HG03558 (cell line): ENCODE results near the gene KLRK1.
"Not testable (repeated sequence)": the region's sequence is repeated elsewhere in the genome, so short reads cannot be mapped to it uniquely, and the experiment has no call there.

Experiments used
- ATAC-seq: cut with Tn5 transposase; IDR thresholded peaks from one replicate; pipeline ENCODE4 v1.9.1; 2021; ENCODE audit warnings: moderate number of reproducible peaks; ENCODE audit not compliant: unreplicated experiment; ENCODE audit errors: extremely low read depth

KLRK1 gene

GRCh38 chr12:10389904-10390303 lies at the start of gene KLRK1:
TSS of gene KLRK1 (minus strand) at chr12:10390041. CDS start at chr12:10388810, 1,231 bp downstream.
- no peak for ATAC-seq

DNA sequence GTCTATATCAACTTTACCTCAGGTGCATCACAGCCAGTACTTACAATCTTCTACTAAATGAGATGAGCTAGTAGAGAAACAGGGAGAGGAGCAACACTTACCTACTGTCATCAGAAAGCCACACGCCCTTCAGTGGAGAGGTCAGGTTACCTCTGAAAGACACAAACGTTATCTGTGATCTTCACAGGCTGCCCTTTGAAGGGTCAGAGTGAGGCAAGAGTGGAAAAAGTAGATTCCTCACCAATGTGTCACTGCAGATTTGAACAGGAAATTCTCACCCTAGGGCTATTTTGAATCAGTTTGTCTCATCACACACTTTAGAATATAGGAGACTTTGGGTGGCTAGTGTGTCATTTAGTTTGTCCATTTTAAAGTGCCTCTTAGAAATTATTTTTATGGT lies 47.8 kb upstream of the KLRK1 start:
- ATAC-seq, result not testable (repeated sequence)

DNA sequence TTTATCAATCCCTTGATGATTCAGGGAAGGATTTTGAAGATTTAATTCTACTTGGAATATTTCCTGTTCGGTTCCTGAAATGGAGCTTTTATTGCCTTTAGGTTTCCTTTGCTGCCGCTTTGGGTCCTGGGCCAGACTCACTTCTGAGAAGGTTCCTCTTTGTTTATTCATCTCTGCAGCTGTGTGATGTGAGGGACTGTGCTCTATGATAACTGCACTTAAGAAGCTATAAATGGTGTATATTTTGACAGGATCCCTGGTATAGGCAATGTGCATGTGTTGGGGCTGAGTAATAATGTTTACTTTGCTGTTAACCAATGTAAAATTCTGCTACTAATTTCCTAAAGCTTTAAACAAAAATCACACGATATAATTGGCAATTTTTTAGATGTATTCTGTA lies 46.0 kb upstream of the KLRK1 start, which contains the start of gene KLRC2:
KLRC2 (minus strand) TSS at position 195 of the 400 bp plus-strand sequence; CDS start at position 171, 24 bp downstream.
- ATAC-seq, result not testable (repeated sequence)

DNA sequence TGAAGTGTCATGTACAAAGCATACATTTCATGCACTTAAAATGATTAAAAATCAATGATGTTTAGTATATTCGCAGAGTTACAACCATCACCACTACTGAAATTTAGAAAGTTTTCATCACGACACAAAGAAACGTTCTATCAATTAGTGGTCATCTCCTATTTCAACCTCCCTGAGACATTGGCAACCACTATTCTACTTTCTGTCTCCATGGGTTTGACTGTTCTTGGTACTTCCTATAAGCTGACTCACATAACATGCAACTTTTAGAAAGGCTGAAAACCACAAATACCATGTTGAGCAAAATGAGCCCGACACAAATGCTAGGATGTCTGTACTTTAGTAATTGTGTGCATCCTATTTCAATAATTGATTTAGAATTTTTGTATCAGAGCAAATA lies 40.8 kb upstream of the KLRK1 start:
- not testable (repeated sequence) for ATAC-seq

DNA sequence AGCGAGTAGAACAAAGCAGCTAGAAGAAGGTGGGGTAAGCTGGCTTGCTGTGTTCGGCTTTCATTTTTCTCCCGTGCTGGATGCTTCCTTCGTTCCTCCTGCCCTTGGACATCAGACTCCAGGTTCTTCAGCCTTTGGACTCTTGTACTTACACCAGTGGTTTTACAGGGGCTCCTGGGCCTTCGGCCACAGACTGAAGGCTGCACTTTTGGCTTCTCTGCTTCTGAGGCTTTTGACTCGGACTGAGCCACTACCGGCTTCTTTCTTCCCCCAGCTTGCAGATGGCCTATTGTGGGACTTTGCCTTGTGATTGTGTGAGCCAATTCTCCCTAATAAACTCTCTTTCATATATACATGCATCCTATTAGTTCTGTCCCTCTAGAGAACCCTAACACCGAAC lies 36.1 kb upstream of the KLRK1 start:
- ATAC-seq, result not testable (repeated sequence)

DNA sequence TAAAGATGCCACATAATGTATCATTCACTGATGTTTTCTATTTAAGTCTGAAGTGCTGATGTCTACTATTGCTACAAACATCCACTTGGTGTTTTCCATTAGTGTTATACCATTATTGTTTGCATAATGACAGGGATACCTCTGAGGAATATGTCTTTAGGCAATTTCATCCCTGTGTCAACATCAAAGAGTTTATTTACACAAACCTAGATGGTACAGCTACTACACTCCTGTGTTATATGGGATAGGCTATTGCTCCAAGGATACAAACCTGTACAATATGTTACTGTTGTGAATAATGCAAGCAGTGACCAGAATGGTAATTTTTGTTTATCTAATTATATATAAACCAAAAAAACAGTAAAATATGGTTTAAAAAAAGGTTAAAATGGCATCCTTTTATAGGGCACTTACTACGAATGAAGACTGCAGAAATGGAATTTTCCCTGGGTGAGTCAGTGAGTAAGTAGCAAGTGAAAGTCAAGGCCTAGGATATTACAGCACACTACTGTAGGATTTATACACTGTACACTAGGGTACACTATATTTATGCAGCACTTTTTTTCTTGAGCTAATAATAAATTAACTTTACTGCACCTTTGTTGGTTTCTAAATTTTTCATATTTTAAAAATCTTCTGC lies 34.5 kb upstream of the KLRK1 start:
- ATAC-seq, result not testable (repeated sequence)

- not testable (repeated sequence) for ATAC-seq
Measured at GRCh38 chr12:10422159-10422558, 32.3 kb upstream of the KLRK1 start.

- not testable (repeated sequence) for ATAC-seq
Measured at GRCh38 chr12:10420334-10420733, 30.5 kb upstream of the KLRK1 start, which contains the start of gene KLRC3. TSS of gene KLRC3 (minus strand) at chr12:10420595. CDS start at chr12:10420550, 45 bp downstream.

DNA sequence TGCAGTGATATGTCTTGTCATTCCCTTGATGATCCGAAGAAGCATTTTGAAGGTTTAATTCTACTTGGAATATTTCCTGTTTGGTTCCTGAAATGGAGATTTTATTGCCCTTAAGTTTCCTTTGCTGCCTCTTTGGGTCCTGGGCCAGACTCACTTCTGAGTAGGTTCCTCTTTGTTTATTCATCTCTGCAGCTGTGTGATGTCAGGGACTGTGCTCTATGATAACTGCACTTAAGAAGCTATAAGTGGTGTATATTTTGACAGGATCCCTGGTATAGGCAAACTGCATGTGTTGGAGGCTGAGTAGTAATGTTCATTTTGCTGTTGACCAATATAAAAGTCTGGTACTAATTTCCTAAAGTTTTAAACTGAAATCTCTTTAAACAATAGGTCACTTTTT lies 19.6 kb upstream of the KLRK1 start, which contains the start of gene KLRC4:
KLRC4 (minus strand) TSS at position 366 of the 400 bp plus-strand sequence; CDS start at position 184, 182 bp downstream.
- no peak for ATAC-seq

DNA sequence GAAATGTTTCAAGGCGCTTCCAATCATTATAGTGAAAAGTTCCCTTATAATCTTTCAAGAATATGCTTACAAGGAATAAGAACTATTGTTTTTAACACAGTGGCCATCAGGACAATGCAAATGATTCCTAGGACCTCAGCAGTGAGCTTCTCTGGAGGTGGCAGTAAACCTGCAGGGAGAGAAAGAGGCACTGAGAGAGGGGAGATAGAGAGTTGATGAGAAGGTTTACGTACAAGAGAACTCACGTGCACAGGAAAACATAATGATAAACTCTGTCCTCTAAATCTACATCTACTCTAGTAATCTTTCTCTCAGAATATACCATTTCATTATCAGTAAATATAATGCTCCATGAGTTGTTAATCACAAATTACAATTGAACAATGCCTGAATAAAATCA lies 19.0 kb upstream of the KLRK1 start:
- no peak for ATAC-seq

- ATAC-seq, result no peak
Measured at GRCh38 chr12:10406725-10407124, 16.9 kb upstream of the KLRK1 start.

GRCh38 chr12:10405294-10405693 lies 15.5 kb upstream of the KLRK1 start:
- no peak for ATAC-seq

DNA sequence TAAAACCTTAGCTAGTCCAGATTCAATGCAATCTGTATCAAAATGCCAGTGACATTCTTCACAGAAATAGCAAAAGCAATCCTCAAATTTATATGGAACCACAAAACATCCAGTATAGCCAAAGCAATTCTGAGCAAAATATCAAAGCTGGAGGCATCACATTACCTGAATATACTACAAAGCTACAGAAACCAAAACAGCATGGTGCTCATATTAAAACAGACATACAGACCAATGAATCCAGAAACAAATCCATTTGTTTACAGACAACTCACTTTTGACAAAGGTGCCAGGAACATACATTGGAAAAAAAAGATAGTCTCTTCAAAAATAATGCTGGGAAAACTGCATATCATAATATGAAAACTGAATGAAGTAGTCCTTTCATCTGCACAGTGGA lies 15.0 kb upstream of the KLRK1 start:
- ATAC-seq, result no peak

GRCh38 chr12:10400829-10401228 lies 11.0 kb upstream of the KLRK1 start:
- no peak for ATAC-seq

DNA sequence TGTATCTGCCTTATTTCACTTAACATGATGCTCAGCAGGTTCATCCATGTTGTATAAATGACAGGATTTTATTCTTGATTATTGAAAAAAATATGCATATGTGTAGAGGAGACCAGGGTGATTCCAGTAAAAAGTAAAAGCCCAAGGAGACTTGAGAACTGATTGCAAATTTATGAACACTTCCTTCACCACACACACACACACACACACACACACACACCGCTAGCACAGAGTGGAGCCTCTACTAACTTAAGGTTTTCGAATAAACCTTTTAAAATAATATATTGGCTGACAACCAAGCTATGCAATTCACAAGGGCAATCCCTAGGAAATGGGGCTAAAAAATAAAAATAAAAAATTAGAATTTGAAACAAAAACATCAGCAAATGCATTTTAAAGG lies 8.3 kb upstream of the KLRK1 start:
- ATAC-seq, result no peak

DNA sequence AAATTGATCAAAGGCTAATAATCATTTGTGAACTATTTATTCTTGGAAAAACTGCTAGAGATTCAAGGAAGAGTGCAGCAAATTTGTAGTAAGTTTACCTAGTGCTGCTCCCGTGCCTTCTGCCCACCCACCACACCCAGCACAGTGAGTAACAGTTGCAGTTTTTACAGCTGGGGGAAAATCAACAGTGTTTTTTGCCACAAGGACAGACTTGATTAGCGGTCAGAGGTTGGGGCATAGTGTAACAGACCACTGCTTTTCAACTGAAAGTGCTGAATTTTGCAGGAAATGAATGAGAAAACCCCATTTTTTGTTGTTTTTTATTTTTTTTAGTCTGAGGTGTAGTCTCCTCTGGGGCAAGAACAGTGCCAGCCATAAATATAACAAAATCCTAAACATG lies 7.5 kb upstream of the KLRK1 start:
- no peak for ATAC-seq

DNA sequence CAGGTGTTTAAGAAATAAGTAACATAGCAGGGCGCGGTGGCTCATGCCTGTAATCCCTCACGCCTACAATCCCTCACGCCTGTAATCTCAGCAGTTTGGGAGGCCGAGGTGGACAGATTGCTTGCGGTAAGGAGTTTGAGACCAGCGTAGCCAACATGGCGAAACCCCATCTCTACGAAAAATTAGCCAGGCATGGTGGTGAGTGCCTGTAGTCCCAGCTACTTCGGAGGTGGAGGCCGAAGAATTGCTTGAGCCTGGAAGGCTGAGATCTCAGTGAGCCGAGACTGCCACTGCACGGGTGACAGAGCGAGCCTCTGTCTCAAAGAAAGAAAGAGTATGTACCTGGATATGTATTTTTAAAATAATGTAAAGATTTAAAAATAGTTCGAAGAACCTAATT lies 6.3 kb upstream of the KLRK1 start:
- ATAC-seq, result not testable (repeated sequence)

DNA sequence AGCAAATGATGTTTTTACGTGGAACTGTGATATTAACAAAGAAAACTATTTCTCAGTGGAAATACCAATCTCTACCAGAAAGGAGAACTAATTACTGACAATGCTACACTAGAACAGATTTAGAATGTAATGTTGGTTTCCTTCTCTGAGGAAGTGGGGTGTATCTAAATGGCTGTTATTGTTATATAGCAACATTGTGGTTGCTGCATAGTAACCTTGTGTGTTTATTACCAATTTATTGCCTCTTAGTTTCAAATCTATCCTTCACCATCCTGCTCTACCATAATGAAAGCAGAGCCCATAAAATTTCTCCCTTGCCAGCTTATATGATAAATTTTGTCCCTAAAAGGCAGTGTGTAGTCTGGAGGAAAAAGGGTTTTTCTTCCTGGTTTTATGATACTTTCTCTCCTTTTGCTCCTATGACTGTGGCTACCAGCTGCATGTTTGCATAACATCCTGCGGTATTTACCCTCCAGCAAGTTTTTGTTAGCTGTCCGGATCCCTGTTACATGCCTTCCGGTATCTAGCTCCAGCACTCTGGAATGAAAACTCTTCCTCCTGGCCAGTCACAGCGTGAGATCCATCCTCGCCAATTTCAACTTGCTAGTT lies 5.7 kb upstream of the KLRK1 start:
- ATAC-seq, result peak; percentile 62

GRCh38 chr12:10394531-10395152 lies 4.8 kb upstream of the KLRK1 start:
- not testable (repeated sequence) for ATAC-seq

GRCh38 chr12:10393291-10393690 lies 3.5 kb upstream of the KLRK1 start:
- ATAC-seq, result no peak

- no peak for ATAC-seq
Measured at GRCh38 chr12:10392394-10392930, 2.6 kb upstream of the KLRK1 start.
